WERI-Rb-1 (cell line): ENCODE results near the gene SULT4A1.

Experiments
- DNase-seq: peaks from one replicate; pipeline ENCODE4 v3.0.0-alpha.2; 2020
- H3K27ac ChIP-seq: fragments of 250-450 bp; sonication (Bioruptor Pico); 2 replicates; pipeline ENCODE4 v1.5.1; 2020; ENCODE audit warnings: mild to moderate bottlenecking, moderate library complexity
- H3K27me3 ChIP-seq: fragments of 250-450 bp; sonication (Bioruptor Pico); 2 replicates; pipeline ENCODE4 v1.5.1; 2021; ENCODE audit warnings: mild to moderate bottlenecking, low read depth, moderate library complexity; ENCODE audit not compliant: insufficient read depth, severe bottlenecking
- H3K36me3 ChIP-seq: fragments of 250-450 bp; sonication (Bioruptor Pico); 2 replicates; pipeline ENCODE4 v1.5.1; 2020; ENCODE audit warnings: mild to moderate bottlenecking, moderate library complexity
- H3K4me3 ChIP-seq: 2 replicates; pipeline ENCODE4 v1.5.1; 2011; ENCODE audit warnings: low read depth, mild to moderate bottlenecking, control low read depth, low read length
- H3K9me3 ChIP-seq: fragments of 250-450 bp; sonication (Bioruptor Pico); 2 replicates; pipeline ENCODE4 v1.5.1; 2021; ENCODE audit warnings: mild to moderate bottlenecking, moderate library complexity; ENCODE audit not compliant: severe bottlenecking
- CTCF ChIP-seq: IDR thresholded peaks from 2 replicates; pipeline ENCODE4 v1.5.1; 2011; ENCODE audit warnings: low read depth, mild to moderate bottlenecking, control low read depth, inconsistent platforms, low read length

SULT4A1 gene

GRCh38 chr22:43829904-43830851 lies 32.1 kb downstream of the SULT4A1 start:
- Histone ChIP-seq H3K27me3 (no peaks in the 10 kb centered on the region), H3K36me3 (peaks cover 80% of the 10 kb centered on the region), H3K9me3 (no peaks in the 10 kb centered on the region), H3K4me3 (no peak overlapping the region), H3K27ac (no peak overlapping the region)
- DNase-seq, result no peak
- no peak for TF ChIP-seq CTCF

- DNase-seq, result peak; percentile 44
- Histone ChIP-seq H3K27ac (no peak overlapping the region), H3K4me3 (no peak overlapping the region), H3K9me3 (no peaks in the 10 kb centered on the region), H3K36me3 (peaks cover 84% of the 10 kb centered on the region), H3K27me3 (no peaks in the 10 kb centered on the region)
- TF ChIP-seq CTCF, result peak; percentile 56
These were observed 33.1 kb downstream of the SULT4A1 start for GRCh38 chr22:43828998-43829782.

- Histone ChIP-seq H3K27ac (no peak overlapping the region), H3K4me3 (no peak overlapping the region), H3K36me3 (peaks cover 81% of the 10 kb centered on the region), H3K9me3 (no peaks in the 10 kb centered on the region), H3K27me3 (no peaks in the 10 kb centered on the region)
- DNase-seq, result no peak
- TF ChIP-seq CTCF, result no peak
These were observed 33.7 kb downstream of the SULT4A1 start for GRCh38 chr22:43828725-43828997.

- TF ChIP-seq CTCF, result peak; percentile 30; the same call in 1 of the 2 replicates
- H3K4me3 ChIP-seq, result no peak overlapping the region
- no peaks in the 10 kb centered on the region for H3K9me3 ChIP-seq
- H3K27ac ChIP-seq, result no peak overlapping the region
- peak; percentile 8 for DNase-seq
- H3K27me3 ChIP-seq, result no peaks in the 10 kb centered on the region
- peaks cover 79% of the 10 kb centered on the region for H3K36me3 ChIP-seq
These were observed 34.2 kb downstream of the SULT4A1 start for GRCh38 chr22:43827926-43828724.

GRCh38 chr22:43827003-43827735 lies 35.1 kb downstream of the SULT4A1 start:
- H3K4me3 ChIP-seq, result no peak overlapping the region
- peak; percentile 1 for DNase-seq
- no peak overlapping the region for H3K27ac ChIP-seq
- H3K36me3 ChIP-seq, result peaks cover 73% of the 10 kb centered on the region
- no peaks in the 10 kb centered on the region for H3K27me3 ChIP-seq
- TF ChIP-seq CTCF, result no peak
- no peaks in the 10 kb centered on the region for H3K9me3 ChIP-seq
